Activated T-cell treated with anti-CD3 and anti-CD28 coated beads, Interleukin-2, amount 50 U/mL, for 72 hours (primary cell): ENCODE measurements around the gene UPB1. TPM values are rescaled to one million over a fixed set of nuclear protein-coding genes. Genes with fewer than 3 reads are reported as not detected.

Experiments used
- ATAC-seq, 2 donors: fragments of 150-1000 bp; cut with Tn5 transposase; replicated peaks in 1 of 2; 2 replicates each; pipeline ENCODE4 v1.10.0; 2021; ENCODE audit warnings: moderate library complexity in 2 of 2, mild to moderate bottlenecking in 1 of 2
- DNase-seq, 2 donors: peaks; one replicate each; pipeline ENCODE4 v3.0.0; 2021 to 2022; ENCODE audit warnings: mixed read lengths in 1 of 2
- H3K27ac Mint-ChIP-seq: one replicate; pipeline ENCODE4 v1.8.0; 2022; ENCODE audit warnings: mild to moderate bottlenecking, moderate library complexity, mixed read lengths
- H3K27me3 Mint-ChIP-seq: one replicate; pipeline ENCODE4 v1.8.0; 2022; ENCODE audit warnings: low read depth, mixed read lengths
- H3K36me3 Mint-ChIP-seq, 2 donors: one replicate each; pipeline ENCODE4 v1.8.0; 2022; ENCODE audit warnings: mixed read lengths in 2 of 2, mild to moderate bottlenecking in 1 of 2; ENCODE audit not compliant: insufficient read depth in 2 of 2
- H3K4me1 Mint-ChIP-seq: one replicate; pipeline ENCODE4 v1.8.0; 2022; ENCODE audit warnings: low read depth, mixed read lengths
- H3K4me3 Mint-ChIP-seq, 2 donors: one replicate each; pipeline ENCODE4 v1.8.0; 2022; ENCODE audit warnings: mild to moderate bottlenecking in 2 of 2, mixed read lengths in 2 of 2, moderate library complexity in 2 of 2
- H3K9me3 Mint-ChIP-seq, 2 donors: one replicate each; pipeline ENCODE4 v1.8.0; 2022; ENCODE audit warnings: mixed read lengths in 2 of 2
- total RNA-seq, 2 donors: library from RNA; stranded (reverse); gene quantifications; one replicate each; pipeline ENCODE4 v1.2.3, GENCODE V29; 2022

Gene UPB1
- total RNA-seq, 2 donors from 2014 or later, result 0.26 to 1.2 TPM

DNA sequence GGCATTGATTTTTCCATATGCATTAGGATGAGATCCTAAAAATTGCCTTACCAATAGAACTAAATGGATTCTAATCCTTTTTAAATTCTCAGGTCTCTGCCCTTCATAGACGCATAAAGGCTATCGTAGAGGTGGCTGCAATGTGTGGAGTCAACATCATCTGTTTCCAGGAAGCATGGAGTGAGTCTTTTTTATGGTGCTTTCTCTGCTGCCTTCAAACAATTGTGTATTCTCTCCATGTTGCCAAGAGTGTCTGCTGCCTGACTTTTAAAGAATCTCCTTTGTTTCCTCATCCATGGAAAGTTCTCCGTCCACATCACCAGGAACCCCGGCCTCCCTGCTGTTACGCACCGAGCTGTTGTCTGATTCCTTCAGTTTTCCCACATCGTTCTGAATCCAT is 6.9 kb downstream of the UPB1 start:
- no peaks in the 10 kb centered on the region for H3K27me3 Mint-ChIP-seq
- H3K4me3 Mint-ChIP-seq, result no peak overlapping the region
- no peaks in the 10 kb centered on the region for H3K9me3 Mint-ChIP-seq
- H3K27ac Mint-ChIP-seq, result no peak overlapping the region
- H3K4me1 Mint-ChIP-seq, result peaks cover 25% of the 10 kb centered on the region
- H3K36me3 Mint-ChIP-seq, result no peaks in the 10 kb centered on the region
- DNase-seq (no peak), ATAC-seq (no peak)

DNA sequence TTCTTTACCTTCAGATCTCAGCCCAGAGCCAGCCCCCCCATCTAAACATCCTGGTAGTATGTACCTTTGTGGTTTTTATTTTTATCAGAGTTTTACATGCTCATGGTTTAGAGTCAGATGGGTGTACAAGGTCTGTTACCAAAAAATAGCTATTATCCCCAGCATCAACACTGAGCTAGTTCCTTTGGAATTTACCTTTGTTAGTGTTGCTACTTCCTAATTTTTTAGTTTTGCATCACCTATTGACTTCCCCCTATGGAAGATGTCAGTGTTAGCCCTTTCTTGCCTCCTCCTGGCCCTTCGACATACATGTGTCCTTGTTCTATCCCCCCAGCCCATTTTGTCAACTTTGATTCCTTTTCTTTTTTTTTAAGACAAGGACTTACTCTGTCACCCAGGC is 7.4 kb downstream of the UPB1 start:
- Mint-ChIP-seq H3K4me3 (no peak overlapping the region), H3K36me3 (no peaks in the 10 kb centered on the region), H3K27me3 (no peaks in the 10 kb centered on the region), H3K4me1 (peaks cover 24% of the 10 kb centered on the region), H3K9me3 (no peaks in the 10 kb centered on the region), H3K27ac (no peak overlapping the region)
- ATAC-seq (no peak), DNase-seq (no peak)

DNA sequence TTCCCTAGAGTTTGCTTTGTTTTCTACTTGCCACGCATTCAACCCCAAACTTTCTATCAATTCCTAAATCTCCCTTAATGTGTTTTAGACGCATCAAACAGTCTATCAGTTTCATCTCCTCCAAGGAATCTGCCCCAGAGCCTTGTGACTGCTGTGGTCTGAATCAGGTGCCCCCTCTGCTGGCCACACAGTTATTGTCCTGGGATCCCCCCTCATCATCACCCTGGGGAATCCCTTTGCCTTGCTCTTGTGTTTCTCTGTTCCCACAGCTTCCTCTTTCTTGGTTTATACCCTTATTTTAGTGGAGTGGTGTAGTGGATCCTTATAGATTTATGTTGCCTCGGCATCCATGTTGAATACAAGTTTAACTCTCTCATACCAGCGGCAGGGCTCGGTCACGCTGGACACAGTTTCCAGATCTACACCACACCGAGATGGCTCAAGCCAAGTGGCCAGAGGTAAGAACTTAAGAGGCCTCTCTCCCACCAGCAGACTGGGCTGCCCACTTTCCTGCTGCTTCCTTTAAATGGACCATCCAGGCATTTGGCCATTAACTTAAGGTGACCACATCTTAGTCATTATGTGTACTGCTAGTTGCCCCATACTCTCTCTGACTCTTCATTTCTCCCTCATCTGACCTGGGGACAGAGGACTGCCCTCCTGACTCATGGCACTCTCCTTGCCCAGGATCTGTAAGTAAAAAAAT is 8.2 kb downstream of the UPB1 start:
- no peaks in the 10 kb centered on the region for H3K27me3 Mint-ChIP-seq
- no peak overlapping the region for H3K27ac Mint-ChIP-seq
- no peaks in the 10 kb centered on the region for H3K36me3 Mint-ChIP-seq
- no peak overlapping the region for H3K4me3 Mint-ChIP-seq
- ATAC-seq, result peak; percentile 85 to 89
- peaks cover 17% of the 10 kb centered on the region for H3K4me1 Mint-ChIP-seq
- H3K9me3 Mint-ChIP-seq, result no peaks in the 10 kb centered on the region
- peak; percentile 59 to 71 for DNase-seq

DNA sequence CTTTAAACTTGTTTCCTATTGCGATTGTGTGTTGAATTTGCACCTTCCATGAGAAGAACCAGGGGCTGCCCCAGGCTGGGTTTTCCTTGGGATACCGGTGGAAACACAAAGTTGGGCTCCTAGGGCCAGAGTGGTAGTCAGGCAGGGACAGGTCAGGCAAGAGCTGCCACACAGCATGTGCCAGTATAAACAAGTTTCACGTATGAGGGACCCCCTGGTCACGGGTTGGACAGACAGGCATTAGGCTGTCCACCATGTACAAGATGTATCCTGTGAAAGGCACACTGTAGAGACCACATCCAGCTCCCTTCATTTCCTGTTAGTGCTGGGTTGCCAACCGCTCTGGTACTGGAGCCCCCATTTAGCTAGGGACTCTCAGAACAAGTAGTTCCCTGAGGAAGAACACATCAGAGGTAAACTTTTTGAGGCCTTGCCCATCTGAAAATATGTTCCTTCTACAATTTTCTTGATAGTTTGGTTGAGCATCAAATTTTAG is 8.8 kb downstream of the UPB1 start:
- no peak for DNase-seq
- Mint-ChIP-seq H3K4me3 (no peak overlapping the region), H3K27ac (no peak overlapping the region), H3K27me3 (no peaks in the 10 kb centered on the region), H3K36me3 (no peaks in the 10 kb centered on the region), H3K4me1 (peaks cover 16% of the 10 kb centered on the region), H3K9me3 (no peaks in the 10 kb centered on the region)
- no peak for ATAC-seq

DNA sequence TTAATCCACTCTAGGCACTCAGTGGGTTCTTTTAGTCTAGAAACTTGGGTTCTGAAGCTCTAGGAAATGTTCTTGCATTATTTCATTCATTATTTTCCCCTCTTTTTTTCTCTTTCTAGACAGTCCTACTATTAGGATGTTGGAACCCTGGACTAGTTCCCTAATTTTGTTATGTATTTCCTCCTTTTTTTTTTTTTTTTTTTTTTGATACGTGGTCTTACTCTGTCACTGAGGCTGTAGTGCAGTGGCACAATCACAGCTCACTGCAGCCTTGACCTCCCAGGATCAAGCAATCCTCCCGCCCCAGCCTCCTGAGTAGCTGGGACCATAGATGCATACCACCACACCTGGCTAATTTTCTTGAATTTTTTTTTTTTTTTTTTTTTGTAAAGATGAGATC is 9.4 kb downstream of the UPB1 start:
- Mint-ChIP-seq H3K9me3 (no peaks in the 10 kb centered on the region), H3K4me1 (peaks cover 16% of the 10 kb centered on the region), H3K36me3 (no peaks in the 10 kb centered on the region), H3K27me3 (no peaks in the 10 kb centered on the region), H3K27ac (no peak overlapping the region), H3K4me3 (no peak overlapping the region)
- DNase-seq, result no peak
- no peak for ATAC-seq

DNA sequence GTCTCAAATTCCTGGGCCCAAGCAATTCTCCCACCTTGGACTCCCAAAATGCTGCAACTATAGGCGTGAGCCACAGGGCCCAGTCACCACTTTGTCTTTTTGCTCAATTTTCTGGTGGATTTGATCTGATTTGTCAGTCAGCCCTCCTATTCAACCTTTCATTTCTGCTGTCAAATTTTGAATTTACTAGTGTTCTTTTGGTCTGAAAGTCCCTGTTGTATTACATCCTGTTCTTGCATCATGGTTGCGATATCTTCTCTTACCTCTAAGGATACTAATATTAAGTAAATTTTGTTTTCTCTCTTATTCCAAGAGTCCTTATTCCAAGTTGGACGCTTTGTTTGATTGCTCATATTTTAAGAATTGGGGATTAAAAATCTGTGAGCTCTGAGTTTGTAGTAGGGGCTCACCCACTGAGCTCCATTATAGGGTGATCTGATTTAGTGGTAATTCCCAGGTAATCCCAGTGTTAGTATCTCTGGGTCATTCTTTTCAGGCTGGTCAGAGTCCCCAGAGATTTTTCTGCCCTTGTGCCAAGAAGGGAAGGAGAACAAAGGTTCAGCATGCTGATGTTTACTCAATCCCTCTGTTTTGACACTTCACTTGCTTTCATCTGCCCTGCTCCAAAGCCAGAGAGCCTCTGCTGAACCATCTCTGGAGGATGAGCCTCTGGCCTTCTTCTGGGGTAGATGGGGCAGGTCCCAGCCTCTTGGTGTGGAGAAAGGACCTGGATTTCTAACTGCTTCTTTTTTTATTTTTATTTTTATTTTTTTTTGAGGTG is 10.0 kb downstream of the UPB1 start:
- H3K27ac Mint-ChIP-seq, result no peak overlapping the region
- peaks cover 16% of the 10 kb centered on the region for H3K4me1 Mint-ChIP-seq
- no peak overlapping the region for H3K4me3 Mint-ChIP-seq
- ATAC-seq, result no peak
- no peaks in the 10 kb centered on the region for H3K36me3 Mint-ChIP-seq
- DNase-seq, result no peak
- H3K27me3 Mint-ChIP-seq, result no peaks in the 10 kb centered on the region
- H3K9me3 Mint-ChIP-seq, result no peaks in the 10 kb centered on the region

DNA sequence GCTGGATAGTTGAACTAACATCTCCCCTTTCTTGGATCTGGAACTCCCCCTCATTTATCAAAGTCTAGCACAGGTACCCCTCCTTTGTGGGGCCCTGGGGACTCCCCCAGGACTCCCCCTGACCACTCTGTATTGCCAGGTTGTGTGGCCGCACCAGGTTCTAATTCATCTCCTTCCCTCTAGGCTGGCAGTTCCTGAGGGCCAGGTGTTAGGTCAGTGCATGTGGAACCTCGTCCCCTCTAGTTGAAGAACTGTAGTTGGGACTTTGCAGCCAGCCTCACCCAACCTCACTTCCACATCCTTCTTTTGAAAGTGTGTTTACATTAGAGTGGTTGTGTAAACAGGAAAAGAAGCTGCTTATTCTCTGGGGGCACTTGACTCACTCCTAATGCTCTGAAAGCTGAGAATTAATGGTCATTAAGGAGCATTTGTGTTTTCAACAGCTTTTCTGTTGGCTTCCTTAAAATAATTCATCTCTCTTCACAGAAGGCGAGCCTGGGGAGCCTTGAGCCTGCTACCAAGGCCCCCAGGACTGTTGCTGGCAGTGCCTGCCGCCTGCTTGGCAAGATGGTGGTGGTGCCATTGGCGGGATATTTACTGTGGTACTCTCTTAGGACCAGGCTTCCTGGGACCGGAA is 11.8 kb downstream of the UPB1 start:
- H3K4me1 Mint-ChIP-seq, result peaks cover 32% of the 10 kb centered on the region
- ATAC-seq (no peak), DNase-seq (no peak)
- no peak overlapping the region for H3K27ac Mint-ChIP-seq
- no peak overlapping the region for H3K4me3 Mint-ChIP-seq
- H3K36me3 Mint-ChIP-seq, result no peaks in the 10 kb centered on the region
- H3K27me3 Mint-ChIP-seq, result peaks cover 6% of the 10 kb centered on the region
- no peaks in the 10 kb centered on the region for H3K9me3 Mint-ChIP-seq

DNA sequence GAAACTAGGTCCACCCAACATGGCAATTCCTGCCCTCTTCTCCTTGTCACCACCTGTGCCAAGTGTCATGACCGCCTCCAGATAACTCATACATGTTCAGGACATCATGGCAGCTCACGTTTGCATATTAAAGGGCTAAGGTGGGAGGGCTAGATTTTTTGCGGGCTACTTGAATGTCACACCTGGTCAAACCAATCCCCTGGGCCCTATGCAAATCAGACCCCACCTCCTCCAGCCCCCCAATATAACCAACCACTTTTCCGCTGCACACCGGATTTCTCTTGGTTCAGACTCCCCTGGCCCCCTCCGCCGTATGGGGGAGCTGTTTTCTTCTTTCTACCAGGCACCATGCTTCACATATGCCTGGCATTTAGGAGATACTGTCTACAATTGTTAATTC is 12.6 kb downstream of the UPB1 start:
- Mint-ChIP-seq H3K4me1 (peaks cover 35% of the 10 kb centered on the region), H3K4me3 (no peak overlapping the region), H3K27ac (no peak overlapping the region), H3K9me3 (no peaks in the 10 kb centered on the region), H3K27me3 (peaks cover 8% of the 10 kb centered on the region), H3K36me3 (no peaks in the 10 kb centered on the region)
- DNase-seq (no peak), ATAC-seq (no peak)

DNA sequence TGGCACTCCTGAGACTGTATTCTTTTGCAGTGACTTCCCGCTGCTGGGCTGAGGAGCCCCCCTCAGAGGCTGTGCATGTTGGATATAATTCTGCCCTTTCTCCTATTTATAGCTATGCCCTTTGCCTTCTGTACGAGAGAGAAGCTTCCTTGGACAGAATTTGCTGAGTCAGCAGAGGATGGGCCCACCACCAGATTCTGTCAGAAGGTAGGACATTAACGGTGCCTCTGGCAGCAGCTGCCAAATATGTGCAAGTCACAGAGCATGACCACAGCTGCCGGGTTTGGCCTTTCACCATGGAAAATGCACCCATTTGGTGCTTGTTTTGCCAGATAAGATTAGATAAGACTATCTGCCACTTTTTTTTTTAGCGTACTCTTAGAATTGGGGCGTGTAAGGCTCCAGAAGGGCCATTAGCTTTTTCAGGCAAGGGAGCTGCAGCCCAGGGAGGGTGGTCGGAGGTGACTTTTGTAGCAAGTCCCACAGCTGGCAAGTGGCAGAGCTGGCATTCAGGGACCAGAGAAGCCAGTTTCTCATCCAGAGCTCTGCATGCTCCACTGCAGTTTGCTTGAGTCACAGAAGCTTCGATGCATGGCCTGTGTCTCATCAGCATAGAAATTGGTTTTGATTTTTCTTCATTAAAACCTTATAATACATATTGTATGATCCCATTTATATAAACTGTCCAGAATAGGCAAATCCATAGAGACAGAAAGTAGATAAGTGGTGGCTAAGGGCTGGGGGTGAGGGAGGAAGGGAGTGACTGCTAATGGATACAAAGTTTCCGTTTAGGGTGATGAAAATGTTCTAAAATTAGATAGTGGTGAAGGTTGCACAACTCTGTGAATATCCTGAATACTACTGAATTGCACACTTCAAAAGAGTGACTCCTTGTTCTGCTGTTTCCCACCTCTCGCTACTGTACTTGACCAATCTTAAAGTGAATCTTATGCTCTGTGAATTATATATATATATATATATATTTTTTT is 15.8 kb downstream of the UPB1 start:
- H3K9me3 Mint-ChIP-seq, result no peaks in the 10 kb centered on the region
- no peaks in the 10 kb centered on the region for H3K36me3 Mint-ChIP-seq
- peaks cover 13% of the 10 kb centered on the region for H3K27me3 Mint-ChIP-seq
- DNase-seq, result no peak
- H3K4me3 Mint-ChIP-seq, result no peak overlapping the region
- H3K4me1 Mint-ChIP-seq, result peaks cover 27% of the 10 kb centered on the region
- no peak for ATAC-seq
- no peak overlapping the region for H3K27ac Mint-ChIP-seq

DNA sequence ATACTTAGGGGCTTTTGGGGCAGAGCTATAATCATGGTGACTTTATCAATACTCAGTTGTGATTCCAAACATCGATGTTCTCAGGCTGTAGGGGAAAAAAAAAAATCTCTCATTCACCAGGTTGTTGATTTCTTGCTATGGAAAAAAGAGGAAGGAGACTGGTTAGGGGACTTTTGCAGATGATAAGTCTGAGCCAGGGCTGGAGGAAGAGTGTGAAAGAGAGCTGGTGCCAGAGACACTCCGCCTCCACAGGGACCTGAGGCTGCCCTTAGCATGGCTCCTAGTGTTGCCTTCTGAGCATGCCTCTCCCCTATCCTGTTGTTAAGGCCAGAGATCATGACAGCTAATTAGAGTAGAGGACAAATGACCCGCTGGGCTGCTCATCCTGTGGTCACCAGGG is 16.9 kb downstream of the UPB1 start:
- Mint-ChIP-seq H3K27me3 (peaks cover 13% of the 10 kb centered on the region), H3K9me3 (no peaks in the 10 kb centered on the region), H3K4me3 (no peak overlapping the region), H3K36me3 (no peaks in the 10 kb centered on the region), H3K27ac (no peak overlapping the region), H3K4me1 (peaks cover 27% of the 10 kb centered on the region)
- DNase-seq (no peak), ATAC-seq (no peak)

DNA sequence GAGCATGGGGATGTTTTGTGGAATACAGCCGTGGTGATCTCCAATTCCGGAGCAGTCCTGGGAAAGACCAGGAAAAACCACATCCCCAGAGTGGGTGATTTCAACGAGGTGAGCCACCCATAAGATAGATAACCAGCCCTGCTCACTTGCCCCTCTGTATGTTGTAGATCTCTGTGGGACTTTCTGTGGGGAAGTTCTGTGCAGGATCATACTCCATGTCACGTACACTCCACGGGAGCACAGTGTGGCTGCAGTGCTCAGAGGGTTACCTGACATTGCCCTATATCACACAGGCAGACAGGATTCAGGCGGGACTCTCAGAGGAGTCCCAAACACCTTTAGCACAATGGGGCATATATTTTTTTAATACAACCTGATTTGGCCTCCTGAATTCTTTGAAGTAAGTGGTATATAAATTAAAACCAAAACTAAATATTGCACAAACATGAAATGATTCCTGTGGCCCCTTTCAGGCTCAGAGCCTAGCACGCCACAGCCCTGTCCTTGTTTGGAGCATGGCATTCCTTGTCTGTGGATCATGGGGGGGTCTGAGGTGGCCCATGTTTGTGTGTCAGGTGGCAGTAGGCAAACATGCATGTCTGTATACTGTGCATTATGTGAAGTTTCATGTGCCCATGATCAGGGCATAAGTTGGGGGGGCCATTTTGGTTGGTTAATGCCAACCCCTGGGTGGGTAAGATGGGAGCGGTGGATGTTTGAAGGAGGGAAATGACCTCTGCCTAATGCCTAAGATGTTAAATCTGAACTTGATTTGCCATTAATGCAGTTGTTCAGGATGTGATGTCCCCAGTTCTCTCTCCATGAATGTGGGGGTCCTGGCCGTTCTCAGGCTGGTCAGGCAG is 18.5 kb downstream of the UPB1 start:
- no peak for ATAC-seq
- DNase-seq, result no peak
- H3K27ac Mint-ChIP-seq, result no peak overlapping the region
- H3K27me3 Mint-ChIP-seq, result peaks cover 13% of the 10 kb centered on the region
- H3K4me1 Mint-ChIP-seq, result peaks cover 27% of the 10 kb centered on the region
- no peak overlapping the region for H3K4me3 Mint-ChIP-seq
- H3K36me3 Mint-ChIP-seq, result no peaks in the 10 kb centered on the region
- H3K9me3 Mint-ChIP-seq, result no peaks in the 10 kb centered on the region
